Activated T-cell treated with anti-CD3 and anti-CD28 coated beads for 4 hours (primary cell): ENCODE data around the gene ASCL5.
A peak's percentile ranks its signal among the peaks of the same experiment; 100 is the strongest.

Source experiments
- DNase-seq: peaks from one replicate; pipeline ENCODE4 v3.0.0-alpha.2; 2020

ASCL5 gene

DNA sequence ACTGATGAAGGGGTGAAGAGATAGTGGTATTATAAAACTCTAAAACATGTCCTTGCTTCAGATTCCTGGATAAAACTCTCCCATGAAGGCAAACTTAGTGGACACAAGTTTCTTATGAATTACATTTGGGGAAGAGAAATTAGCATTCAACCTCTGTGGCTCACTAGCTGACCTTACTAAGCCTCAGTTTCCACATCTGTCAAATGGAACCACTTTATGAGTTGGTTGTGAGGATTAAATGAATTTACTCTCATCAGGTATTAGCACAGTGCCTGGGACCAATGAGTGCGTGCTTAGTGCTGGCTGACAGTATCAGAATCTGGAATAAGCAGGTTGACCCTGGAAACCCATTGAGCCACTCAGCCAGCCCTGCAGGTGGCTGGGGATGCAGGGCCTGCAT lies 17.3 kb downstream of the ASCL5 start:
- no peak for DNase-seq

DNA sequence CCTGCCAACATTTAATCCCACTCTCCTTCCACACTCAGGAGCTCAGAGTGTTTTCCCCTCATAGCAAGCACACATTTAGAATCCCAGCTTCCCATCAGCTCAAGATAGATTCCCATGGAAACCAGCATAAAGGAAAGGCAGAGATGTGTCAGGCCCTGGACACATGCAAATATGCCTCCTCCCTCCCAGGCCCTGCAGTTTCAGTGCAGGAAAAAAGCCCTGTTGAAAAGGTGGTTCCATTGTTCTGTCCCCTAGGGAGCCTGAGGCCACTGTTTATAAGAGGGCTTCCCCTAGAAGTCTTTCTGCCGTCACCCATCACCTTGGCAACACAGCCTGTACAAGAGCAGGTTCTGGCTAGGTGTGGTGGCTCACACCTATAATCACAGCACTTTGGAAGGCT lies 18.4 kb downstream of the ASCL5 start:
- no peak for DNase-seq

DNA sequence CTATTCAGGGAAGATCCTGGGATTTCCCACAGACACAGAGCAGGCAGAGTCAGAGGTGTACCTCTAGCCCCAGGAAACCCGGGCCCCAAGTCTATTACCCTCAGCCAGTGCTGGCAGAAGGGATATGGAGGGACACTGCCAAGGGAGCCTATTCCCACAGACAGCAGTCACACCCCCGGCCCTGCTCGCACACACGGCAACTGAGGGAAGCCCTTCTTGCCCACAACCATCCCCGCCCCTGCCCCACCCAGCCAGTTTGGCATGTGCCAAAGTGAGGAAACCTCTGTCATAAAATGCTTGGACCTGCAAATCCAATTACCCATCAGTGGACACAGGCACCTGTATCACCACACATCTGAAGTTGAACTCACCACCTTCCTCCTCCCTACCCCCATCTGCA lies 21.3 kb downstream of the ASCL5 start:
- no peak for DNase-seq

DNA sequence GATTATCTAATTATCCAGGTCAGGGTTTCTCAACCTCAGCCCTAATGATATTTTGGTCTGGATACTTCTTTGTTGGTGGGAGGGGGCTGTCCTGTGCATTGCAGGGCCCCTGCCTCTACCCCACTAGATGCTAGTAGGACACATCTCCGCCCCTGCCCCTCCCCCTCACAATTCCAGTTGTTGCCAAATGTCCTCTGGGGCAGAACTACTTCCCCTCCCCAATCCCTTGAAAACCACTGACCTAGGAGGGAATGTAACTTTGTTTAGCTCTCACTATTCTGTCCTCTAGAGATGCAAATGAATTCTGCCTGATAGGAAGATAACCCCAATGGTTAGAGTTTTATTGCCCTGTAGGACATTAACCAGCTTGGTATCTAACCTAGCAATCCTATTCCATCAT lies 22.8 kb downstream of the ASCL5 start:
- no peak for DNase-seq

DNA sequence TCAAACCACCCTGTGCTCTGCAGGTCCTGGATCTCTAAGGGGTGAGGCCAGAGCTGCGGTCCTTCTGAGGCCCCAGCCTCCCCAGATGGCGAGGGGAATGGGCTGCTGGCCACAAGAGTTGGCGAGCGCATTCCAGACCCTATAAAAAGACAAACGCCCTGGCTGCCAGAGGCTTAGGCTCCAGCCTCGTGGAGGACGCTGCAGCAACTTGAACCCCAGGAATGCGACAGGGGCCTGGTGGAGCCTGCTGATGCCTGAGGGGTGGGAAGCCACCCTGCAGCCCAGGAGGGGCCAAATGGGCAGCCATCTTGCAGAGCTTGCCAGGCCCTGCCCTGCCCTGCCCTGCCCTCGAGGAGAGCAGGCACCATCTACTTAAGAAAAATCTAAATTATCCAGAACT lies 23.3 kb downstream of the ASCL5 start:
- DNase-seq: no peak

DNA sequence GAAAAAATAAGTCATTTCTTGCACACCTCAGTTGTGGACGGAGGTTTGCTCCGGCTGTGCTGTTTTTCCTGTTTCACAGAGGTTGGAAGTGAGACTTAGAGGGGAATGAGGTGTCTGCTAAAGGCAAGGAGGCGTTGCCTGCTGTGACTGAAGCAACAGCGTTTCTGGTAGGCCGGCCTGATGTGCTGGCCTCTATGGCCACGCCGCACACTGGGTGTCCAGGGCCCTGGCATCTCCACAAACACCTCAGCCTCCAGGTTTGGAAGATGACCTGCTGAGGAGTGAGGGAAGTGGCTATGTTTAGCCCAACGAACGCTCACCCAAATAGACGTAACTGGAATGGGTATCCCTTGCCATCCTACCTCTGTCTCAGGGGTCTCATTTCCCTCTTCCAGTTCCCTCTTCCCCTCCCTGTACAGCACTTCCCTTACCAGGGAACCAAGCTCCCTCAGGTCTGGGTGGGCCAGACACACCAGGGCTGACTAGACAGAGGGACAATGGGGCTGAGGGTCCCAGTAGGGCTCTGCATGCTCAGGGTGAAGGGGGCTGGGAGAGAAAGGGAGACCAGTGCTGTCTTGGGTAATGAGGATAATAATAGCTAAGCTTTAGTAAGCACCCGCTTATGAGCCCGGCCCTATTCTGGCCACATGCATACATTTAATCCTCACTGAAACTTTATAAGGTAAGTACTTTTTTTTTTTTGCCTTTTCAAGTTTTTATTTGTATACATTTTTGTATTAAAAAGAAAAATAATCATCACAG lies 26.6 kb downstream of the ASCL5 start:
- DNase-seq: no peak

DNA sequence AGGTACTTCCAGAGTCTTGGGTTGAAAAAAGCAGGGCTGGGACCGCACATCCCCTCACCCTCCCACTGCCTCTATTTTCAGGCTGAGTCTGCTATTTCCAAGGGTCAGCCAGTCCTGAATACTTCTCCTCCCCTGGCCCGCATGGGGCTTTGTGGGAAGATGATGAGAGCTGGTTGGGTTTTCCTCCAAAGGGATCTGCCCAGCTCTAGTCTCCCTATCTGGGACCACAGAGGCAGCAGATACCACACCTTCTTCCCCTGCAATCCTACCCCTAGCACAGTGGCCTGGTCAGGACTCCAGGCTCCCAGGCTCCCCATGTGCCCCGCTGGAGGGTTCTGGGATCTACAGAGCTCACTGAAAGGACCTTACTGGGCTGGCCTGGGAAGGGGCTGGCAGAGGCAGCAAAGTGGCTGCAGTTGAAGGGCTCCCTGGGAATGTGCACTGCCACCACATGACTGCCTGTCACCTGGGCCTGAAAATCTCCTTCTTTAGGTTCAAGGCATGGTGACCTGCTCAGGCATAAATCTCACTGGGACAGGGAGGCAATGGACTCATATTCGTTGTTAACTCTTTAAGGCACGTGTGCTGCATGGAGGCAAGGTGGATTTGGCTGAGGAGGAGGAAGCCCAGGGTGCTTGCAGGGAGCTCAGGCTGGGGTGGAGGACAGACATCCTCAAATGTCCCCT lies 27.8 kb downstream of the ASCL5 start:
- no peak for DNase-seq

DNA sequence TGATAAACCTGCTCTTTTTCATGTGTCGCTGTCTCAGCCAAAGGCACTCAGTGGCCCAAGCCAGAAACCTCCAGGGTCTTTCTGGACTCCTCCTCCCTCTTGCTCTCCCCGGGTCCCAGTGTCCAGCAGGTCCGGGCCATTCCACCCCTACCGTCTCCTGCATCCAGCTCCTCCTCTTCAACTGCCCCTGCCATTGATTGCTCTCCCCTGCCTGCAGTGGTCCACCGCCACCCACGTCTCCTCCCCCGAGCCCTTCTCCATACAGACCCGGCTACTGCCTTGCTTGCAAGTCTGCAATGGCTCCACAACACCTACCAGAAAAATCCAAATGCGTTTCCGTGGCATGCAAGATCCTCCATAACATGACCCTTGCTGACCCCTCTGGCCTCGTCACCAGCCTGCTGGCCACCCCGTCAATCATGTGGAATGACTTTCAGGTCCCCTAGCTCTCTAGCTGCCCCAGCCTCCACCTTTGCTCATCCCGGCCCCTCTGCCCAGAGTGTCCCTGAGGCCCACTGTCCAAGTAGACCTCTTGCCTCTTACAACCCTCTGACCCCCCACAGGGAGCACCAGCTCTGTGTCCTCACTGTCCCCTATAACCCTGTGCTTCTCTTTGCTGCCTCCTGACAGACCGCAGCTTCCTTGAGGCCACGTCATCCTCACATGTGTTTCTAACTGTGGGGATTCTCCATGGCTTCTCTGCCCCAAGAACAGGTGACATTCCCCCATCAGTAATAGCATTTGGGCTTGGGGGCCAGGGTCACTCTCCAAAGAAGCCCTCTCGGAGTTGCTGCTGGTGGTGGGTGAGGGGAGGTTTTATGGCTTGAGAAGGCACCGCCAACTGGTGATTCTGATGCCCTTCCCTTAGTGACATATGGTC lies 29.8 kb downstream of the ASCL5 start:
- DNase-seq: no peak

DNA sequence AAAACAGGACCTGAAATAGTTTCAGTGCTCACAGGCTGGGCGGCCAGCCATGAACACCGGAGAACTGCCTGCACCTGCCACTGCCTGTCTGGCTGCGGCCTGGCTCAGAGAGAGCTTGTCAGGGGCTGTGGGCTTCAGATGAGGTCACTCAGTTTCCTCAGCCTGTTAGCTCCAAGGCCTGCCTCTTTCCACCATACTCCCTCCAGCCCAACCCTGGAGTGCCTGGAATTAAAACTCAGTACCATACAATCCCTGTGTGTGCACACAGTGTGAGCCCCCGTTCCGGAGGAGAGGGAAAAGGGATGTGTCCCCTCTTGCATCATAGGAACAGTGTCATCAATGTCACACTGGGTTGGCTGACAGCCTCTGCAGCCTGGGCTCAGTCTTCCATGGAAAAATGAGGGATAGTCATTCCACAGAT lies 30.9 kb downstream of the ASCL5 start:
- no peak for DNase-seq

DNA sequence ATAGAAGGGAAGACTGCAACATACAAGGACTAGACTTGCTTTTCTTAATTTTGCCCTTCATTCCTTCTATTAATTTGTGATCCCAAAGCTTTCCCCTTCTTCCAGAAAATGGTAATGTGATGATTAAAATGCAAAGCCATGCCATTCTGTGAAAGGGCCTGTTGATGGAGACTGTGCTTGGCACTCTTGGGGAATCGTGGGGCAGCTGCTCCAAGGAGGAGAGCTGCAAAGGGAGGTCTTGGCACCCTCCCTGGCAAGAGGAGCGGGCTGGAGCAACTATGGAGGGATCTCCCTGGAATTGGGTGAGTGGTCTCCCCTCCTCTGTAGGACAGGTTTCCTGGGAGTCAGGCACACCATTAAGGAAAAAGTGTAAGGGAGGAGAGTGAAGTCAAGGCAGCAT lies 31.4 kb downstream of the ASCL5 start:
- DNase-seq: no peak

DNA sequence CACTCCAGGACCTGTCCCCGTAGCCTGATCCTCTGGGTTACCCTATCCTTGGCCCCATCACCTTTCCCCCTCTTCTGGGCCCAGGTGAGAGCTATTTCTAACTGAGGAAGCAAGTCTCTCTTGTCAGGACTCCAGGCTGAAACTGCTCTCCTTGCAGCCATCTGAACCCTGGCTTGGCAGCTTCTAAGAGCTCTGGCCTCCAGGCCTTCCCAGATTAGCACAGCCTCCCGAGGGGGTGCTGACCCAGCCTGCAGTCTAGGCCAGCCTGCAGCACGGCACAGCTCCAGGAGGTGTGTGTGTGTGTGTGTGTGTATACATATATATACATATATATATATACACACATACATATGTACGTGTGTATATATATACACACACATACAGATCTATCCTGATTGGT lies 32.2 kb downstream of the ASCL5 start:
- DNase-seq: no peak

DNA sequence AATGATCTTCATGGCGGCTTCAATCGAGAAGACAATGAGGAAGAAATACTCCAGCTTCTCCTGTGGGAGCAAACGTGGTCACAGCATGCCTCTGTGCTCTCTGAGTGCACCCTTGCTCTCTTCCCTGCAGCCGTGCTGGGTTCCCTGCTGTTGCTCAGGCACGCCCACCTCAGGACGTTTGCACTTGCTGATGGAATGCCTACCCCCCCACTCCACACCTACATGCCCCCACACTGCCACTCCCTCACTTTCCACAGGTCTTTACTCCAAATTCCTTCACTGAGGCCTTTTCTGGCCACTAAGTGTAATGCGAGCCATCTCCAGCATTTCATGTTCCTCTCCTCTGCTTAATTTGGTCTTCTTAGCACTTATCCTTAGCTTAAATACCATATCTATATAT lies 33.0 kb downstream of the ASCL5 start:
- no peak for DNase-seq

DNA sequence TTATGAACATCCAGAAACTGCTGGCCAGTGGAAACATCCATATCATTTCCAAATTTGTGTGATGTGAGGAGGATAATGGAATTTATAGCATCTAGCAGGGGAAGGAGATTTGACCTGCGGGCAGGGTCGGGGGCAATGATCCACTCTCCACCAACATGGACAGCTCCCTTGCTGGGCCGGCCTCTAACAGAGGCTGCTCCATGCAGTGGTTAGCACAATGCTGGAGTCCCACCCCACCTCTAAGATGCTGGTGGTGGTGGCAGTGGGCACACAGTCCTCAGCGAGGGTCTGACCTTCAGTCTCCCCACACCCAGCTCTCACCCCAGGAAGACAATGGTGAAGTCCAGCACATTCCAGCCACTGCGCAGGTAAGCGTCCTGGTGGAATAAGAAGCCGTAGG lies 33.4 kb downstream of the ASCL5 start:
- no peak for DNase-seq

DNA sequence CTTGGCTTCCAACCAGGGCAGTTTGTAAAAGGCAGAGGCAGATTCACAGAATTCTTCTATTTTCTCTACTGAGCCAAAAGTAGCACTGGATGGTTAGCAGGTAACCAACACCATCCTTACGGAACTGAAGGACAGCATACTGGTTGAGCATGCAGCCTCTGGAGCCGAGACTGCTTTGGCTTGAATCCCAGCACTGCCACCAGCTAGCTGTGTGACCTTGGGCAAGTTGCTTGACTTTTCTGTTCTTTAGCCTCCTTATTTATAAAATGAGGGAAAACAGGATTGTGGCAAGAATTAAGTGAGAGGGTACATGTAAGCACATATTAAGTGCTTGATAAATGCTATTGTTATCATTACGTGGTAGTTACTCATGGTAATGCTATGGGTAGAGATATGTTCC lies 34.2 kb downstream of the ASCL5 start:
- no peak for DNase-seq

DNA sequence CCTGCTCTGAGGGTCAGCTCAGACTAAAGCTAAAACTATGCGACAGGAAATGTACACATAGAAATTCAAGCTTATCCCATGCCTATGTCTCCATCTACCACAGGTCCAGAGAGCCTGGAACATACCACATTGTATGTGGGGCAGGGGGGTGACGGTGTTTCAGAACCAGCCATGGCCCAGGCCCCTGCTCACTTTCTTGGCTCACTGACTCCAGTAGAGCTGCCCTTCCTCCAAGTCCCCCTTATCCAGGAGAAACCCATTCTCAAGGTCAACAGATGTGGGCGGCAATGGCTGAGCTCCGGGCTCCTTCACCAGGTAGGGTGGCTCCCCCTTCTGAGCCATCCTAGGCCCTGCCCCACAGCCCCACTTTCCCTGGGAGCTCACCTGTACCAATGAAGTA lies 35.7 kb downstream of the ASCL5 start:
- DNase-seq: no peak

DNA sequence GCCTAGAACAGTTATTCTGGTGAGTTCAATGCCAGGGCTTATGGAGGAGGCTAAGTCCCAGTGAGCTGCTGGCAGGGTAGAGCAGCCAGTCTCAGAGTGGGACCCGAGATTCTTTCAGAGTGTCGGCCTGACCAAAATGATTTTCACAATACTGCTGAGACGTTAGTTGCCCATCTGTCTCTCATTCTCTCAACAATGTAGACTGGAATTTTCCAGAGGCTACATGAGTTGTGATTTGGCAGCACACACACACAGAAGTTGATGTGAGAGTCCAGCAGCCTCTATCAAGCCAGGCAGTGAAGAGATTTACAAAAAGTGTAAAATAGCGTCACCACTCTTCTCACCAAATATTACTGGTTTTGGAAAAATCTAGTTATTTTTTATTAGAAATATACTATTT lies 36.4 kb downstream of the ASCL5 start:
- DNase-seq: no peak

DNA sequence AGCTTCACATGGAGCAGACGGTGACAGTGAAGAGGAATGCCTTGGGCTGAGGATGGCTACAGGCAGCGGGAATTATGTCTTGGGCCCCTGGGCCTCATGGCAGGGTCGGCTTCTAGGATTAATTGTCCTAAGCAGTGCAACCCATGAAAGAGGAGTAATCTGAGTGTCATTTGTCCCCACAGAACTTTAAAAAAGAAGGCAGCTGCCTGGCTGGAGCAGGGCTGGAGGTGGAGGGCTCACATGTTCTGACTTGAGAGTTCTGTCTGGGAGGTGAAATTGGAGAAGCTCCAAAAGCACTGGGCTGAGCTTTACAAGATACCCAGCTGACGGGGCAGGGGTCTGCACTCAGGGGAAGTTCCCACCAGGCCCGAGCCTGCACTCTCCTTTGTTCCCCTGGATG lies 37.4 kb downstream of the ASCL5 start:
- DNase-seq: no peak

DNA sequence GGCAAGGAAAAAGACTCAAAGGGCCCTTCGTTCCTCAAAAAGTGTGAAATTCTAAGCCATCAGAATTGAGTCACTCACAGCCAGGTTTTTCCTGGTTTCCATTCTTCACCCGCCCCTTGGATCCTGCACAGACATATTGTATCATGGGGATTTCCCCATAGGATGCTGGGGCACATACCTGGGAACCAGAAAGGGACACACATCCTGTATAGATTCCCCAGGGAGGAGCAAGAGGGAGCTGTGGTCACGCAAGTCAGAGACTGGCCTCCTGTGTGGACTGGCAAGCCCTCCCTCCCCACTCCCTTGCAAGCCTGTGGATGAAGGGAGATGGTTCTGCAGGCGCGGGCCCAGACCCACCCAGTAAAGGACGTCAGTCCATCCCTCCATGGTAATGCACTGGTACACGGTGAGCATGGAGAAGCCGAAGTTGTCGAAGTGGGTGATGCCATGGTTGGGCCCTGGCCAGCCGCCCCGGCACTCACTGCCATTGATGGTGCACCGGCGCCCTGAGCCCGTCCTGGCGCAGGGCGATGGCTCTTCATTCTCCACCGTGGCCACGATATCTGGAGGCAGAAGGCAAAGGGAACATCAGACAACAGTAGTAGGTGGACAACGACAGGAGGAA lies 38.0 kb downstream of the ASCL5 start:
- no peak for DNase-seq

DNA sequence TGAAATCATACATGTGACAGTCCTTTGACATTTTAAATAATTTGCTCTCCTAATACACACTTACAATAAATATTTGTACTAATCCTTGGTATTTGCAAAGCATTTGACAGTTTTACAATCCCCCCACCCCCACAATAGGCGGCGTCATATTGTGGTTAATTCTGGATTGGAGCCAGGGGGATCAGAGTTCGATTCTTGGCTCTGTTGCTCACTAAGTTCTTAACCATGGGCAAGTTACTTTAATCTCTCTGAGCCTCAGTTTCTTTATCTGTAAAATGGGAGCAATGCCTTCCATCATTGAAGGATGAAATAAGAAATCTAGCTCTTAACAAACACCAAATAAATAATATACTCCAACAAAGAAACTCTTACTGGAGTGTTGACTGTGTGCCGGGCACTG lies 38.6 kb downstream of the ASCL5 start:
- no peak for DNase-seq

DNA sequence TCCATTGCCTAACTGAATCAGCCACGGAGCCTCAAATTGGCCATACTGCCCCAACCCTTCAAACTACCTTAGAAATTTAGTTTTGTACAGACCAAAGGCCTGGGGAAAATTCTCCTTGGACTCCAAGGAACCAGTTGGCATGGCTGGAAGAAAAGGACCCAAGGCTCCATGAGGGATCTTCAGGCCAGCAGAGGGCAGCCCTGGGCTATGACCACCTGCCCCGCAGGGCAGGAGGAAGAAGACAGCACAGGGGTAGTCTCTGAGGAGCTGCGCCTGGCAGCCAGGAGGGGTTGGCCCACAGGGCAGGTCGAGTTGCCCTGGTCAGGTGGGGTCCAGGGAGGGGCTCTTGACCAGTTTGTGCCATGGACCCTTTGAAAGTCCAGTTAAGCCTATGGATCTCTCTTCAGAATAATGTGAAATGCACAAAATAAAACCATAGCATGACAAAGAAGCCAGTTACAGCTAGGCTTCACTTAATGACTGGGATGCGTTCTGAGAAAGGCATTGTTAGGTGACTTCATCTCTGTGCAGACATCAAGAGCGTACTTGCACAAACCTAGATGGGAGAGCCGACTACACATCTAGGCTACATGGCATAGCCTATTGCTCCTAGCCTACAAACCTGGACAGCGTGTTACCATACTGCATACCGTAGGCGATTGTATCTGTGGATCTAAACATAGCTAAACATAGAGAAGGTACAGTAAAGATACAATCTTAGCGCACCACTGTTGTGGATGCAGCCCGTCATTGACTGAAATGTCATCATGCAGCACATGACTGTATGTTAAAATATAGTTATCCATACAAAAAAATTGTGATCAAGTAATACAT lies 40.9 kb downstream of the ASCL5 start:
- peak; percentile 6 for DNase-seq

DNA sequence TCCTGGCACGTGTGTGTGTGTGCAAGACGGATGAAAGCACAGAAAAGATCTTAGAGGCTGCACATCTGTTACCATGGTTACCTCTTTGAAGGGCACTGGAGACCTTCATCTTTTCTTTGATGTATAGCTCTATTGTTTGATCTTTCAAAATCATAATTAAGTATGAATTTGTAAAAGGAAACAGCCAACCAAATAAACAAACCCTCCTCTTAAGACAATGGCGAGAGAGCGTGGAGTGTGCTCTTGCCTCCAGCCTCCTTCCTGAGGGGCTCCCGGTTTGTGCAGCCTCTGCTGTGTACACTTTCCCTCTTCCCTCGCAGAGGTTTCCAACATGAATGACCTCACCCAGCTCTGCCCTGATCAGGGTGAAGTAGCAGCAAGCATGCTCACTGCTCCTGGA lies 42.7 kb downstream of the ASCL5 start:
- no peak for DNase-seq

DNA sequence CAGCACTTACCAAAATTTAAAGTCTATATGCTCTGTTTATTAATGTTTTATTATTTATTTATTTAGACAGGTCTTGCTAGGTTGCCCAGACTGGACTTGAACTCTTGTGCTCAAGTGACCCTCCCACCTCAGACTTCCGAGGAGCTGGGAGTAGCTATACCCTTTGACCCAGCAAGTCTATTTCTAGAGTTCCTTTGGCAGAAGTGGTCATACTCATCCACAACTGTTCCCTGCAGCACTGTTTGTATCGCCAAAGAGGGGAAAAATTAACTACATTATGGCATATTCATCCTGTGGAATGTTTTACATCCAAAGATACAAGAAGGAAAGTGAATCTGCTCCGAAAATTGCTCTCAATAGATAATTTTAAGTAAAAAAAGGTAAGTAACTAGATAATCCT lies 43.2 kb downstream of the ASCL5 start:
- DNase-seq: no peak
